Brain microvascular endothelial cell (primary cell): ENCODE measurements around the gene CTNND2.

ENCODE experiments used
- DNase-seq: peaks from one replicate; pipeline ENCODE4 v3.0.0-alpha.2; 2020
- H3K27ac ChIP-seq: fragments of 250-450 bp; sonication (Bioruptor Pico); 2 replicates; pipeline ENCODE4 v1.5.1; 2020; ENCODE audit warnings: mild to moderate bottlenecking, moderate library complexity
- H3K27me3 ChIP-seq: fragments of 250-450 bp; sonication (Bioruptor Pico); replicated peaks from 2 replicates; pipeline ENCODE4 v1.5.1; 2020; ENCODE audit warnings: mild to moderate bottlenecking
- H3K36me3 ChIP-seq: fragments of 250-450 bp; sonication (Bioruptor Pico); replicated peaks from 2 replicates; pipeline ENCODE4 v1.5.1; 2020; ENCODE audit warnings: mild to moderate bottlenecking
- H3K4me3 ChIP-seq: 2 replicates; pipeline ENCODE4 v1.5.1; 2011; ENCODE audit warnings: low read depth, mild to moderate bottlenecking, control low read depth, low read length, moderate library complexity
- in situ Hi-C: cut with HindIII; loops from 2 replicates; pipeline ENCODE4 v1.10.0; 2017; ENCODE audit warnings: low sequenced_read_pairs, low pct_ligation_motif_present
- TF ChIP-seq, protein P1 (sequence below): IDR thresholded peaks from 2 replicates; pipeline ENCODE4 v1.5.1; 2011; ENCODE audit warnings: low read depth, mild to moderate bottlenecking, moderate library complexity, low read length, control low read depth, inconsistent platforms; ENCODE audit errors: missing control alignments

CTNND2 gene

DNA sequence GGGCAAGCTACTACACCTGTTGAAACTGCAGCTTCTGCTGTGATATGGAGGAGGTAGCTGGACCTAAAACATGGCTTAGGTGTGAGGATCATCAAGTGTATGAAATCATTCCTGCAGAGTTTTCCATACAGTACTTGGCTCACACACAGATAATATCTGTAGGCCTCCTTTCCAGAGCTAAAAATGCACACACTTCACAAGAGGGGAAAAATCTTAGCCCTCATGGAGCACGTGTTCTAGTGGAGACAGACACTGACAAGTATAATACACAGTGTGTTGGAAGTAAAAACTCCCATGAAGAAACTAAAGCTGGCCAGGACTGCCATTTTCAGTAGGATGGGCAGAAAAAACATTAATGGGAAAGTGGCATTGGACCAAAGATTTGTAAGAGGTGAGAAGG is 216.7 kb downstream of the CTNND2 start:
- in situ Hi-C loops = no loop called here
- TF ChIP-seq, protein P1, sequence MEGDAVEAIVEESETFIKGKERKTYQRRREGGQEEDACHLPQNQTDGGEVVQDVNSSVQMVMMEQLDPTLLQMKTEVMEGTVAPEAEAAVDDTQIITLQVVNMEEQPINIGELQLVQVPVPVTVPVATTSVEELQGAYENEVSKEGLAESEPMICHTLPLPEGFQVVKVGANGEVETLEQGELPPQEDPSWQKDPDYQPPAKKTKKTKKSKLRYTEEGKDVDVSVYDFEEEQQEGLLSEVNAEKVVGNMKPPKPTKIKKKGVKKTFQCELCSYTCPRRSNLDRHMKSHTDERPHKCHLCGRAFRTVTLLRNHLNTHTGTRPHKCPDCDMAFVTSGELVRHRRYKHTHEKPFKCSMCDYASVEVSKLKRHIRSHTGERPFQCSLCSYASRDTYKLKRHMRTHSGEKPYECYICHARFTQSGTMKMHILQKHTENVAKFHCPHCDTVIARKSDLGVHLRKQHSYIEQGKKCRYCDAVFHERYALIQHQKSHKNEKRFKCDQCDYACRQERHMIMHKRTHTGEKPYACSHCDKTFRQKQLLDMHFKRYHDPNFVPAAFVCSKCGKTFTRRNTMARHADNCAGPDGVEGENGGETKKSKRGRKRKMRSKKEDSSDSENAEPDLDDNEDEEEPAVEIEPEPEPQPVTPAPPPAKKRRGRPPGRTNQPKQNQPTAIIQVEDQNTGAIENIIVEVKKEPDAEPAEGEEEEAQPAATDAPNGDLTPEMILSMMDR = no peak

DNA sequence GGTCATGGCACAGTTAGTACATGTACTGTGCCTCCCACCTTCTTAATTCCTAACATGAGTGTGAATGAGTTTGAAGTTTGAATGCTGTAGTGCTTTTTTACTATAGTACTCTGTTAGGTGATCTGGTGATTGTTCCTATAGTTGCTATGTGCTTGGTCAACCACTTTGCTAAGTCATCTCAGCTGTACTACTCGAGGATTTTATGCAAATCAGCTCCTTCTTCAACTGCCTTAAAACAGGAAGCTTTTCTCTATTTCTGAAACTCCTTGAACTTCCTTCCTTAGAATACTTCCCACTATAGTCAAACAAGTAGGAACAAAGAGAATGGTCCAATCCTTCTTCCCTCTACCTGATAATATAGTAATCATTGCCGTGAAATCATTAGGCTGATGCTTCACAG is 219.6 kb downstream of the CTNND2 start:
- DNase-seq = no peak
- in situ Hi-C loops = no loop called here
- Histone ChIP-seq H3K27me3 (no peaks in the 10 kb centered on the region), H3K27ac (no peak overlapping the region), H3K36me3 (no peaks in the 10 kb centered on the region), H3K4me3 (no peak overlapping the region)
- TF ChIP-seq, protein P1 = no peak

More for the DNA sequence above, 216.7 kb downstream of the CTNND2 start:
- Histone ChIP-seq H3K27me3 (no peaks in the 10 kb centered on the region), H3K4me3 (no peak overlapping the region), H3K36me3 (no peaks in the 10 kb centered on the region), H3K27ac (no peak overlapping the region)
- no peak for DNase-seq

DNA sequence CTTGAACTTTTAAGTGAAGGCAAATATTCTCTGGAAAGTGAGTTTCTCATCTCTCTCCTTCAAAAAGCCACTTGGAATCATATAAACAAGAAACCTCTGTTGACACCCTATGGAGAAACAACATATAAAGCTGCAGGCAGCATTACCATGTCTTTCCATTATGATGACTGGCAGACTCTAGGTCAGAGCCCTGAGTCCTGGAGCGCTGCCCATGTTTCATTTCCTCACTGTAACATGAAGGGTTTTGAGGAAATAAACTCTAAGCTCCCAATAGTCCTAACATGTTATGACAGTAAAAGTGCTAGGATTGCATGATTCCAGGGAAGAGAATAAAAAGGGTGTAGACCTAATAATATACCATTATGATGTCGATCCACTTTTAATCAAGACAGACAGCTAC is 220.6 kb downstream of the CTNND2 start:
- no peaks in the 10 kb centered on the region for H3K36me3 ChIP-seq
- in situ Hi-C loops = no loop called here
- no peak overlapping the region for H3K4me3 ChIP-seq

DNA sequence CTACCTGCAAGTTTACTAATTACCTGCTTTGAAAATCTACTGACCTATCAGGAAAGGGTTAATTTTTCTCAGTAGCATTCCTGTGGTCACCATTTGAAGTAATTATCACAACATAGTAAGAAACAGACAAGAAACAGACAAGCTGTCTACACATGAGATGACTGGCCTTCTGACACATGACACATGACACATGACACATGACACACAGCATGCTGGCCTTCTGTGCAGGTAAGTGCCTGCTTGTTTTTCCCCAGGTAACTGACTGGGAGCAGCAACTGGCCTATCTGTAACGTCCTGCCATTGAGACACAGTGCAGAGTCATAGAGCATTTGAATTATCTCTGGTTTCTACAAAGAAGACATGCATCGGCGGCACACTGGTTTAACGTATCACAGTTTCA is 222.4 kb downstream of the CTNND2 start:
- TF ChIP-seq, protein P1 = no peak
- in situ Hi-C loops = no loop called here
- Histone ChIP-seq H3K27ac (no peak overlapping the region), H3K36me3 (no peaks in the 10 kb centered on the region), H3K27me3 (no peaks in the 10 kb centered on the region), H3K4me3 (no peak overlapping the region)
- no peak for DNase-seq

More for the DNA sequence above, 220.6 kb downstream of the CTNND2 start:
- no peak for DNase-seq
- TF ChIP-seq, protein P1 = no peak
- H3K27ac ChIP-seq = no peak overlapping the region
- no peaks in the 10 kb centered on the region for H3K27me3 ChIP-seq

DNA sequence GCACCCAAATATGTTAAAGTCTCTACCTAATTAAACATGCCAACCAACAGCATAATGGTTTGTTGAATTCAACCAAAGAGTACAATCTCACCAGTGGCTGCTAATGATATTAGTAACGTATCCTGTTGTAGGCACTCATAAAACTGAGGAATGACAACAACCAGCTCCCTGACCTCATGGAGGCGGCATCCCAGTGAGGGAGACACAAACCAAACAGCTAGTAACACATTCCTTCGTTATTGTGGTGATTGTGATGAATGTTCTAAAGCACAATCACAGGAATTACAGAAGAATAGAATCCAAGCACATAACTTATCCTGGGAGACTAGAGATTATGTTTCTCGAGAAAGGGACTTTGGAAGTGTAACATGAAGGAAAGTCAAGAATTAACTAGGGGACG is 224.6 kb downstream of the CTNND2 start:
- TF ChIP-seq, protein P1 = no peak
- no peak for DNase-seq
- H3K36me3 ChIP-seq = no peaks in the 10 kb centered on the region
- in situ Hi-C loops = no loop called here
- H3K4me3 ChIP-seq = no peak overlapping the region
- H3K27ac ChIP-seq = no peak overlapping the region
- no peaks in the 10 kb centered on the region for H3K27me3 ChIP-seq

DNA sequence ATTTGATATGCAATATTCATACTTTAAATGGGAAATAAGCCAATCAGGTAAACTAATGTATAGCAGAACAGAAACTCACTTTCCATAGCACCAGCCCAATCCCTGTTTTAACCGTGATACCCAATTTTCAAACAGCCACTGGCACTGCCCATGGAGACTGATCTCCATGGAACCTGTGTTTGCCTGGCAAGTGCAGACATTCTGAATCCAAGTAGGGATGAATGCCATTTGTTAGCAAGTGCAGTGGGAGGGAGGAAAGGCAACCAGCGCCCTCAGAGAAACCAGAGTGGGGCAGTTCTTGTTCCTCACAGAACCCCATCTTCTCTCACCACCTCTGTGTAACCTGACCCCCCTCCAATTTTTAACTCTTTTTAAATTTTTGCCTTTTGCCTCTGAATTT is 229.1 kb downstream of the CTNND2 start:
- Histone ChIP-seq H3K4me3 (no peak overlapping the region), H3K36me3 (no peaks in the 10 kb centered on the region), H3K27ac (no peak overlapping the region), H3K27me3 (no peaks in the 10 kb centered on the region)
- TF ChIP-seq, protein P1 = no peak
- in situ Hi-C loops = no loop called here
- DNase-seq = no peak
